Liver (tissue), 9 donors: ENCODE results near the gene LGR5. TPM values are rescaled to one million over a fixed set of nuclear protein-coding genes. Genes with fewer than 3 reads are reported as not detected.
A peak's percentile ranks its signal among the peaks of the same experiment; 100 is the strongest.

Experiments
- DNase-seq: peaks from one replicate; pipeline ENCODE4 v3.0.0-alpha.2; 2017; ENCODE audit warnings: low spot score
- H3K27ac ChIP-seq, 2 donors: one replicate each; pipeline ENCODE4 v1.7.0; 2013; ENCODE audit warnings: inconsistent platforms in 2 of 2, low read length in 2 of 2, control low read depth in 1 of 2, low read depth in 1 of 2, mild to moderate bottlenecking in 1 of 2
- H3K27me3 ChIP-seq, 4 donors: one replicate each; pipeline versions ENCODE4 v1.6.1 to v1.7.0; 2013; ENCODE audit warnings: low read length in 3 of 4, inconsistent platforms in 1 of 4, mild to moderate bottlenecking in 1 of 4, moderate library complexity in 1 of 4; ENCODE audit not compliant: control insufficient read depth in 4 of 4, insufficient read depth in 4 of 4
- H3K36me3 ChIP-seq, 4 donors: one replicate each; pipeline versions ENCODE4 v1.6.1 to v1.7.0; 2013; ENCODE audit warnings: low read length in 3 of 4, mild to moderate bottlenecking in 3 of 4, low read depth in 1 of 4, moderate library complexity in 1 of 4; ENCODE audit not compliant: control insufficient read depth in 4 of 4, insufficient read depth in 3 of 4
- H3K4me1 ChIP-seq, 4 donors: one replicate each; pipeline versions ENCODE4 v1.6.1 to v1.7.0; 2013; ENCODE audit warnings: low read length in 3 of 4, mild to moderate bottlenecking in 3 of 4, moderate library complexity in 1 of 4; ENCODE audit not compliant: control insufficient read depth in 4 of 4, insufficient read depth in 4 of 4
- H3K4me3 ChIP-seq, 3 donors: one replicate each; pipeline versions ENCODE4 v1.6.1 to v1.7.0; 2013; ENCODE audit warnings: low read length in 3 of 3, control low read depth in 1 of 3, low read depth in 1 of 3, mild to moderate bottlenecking in 1 of 3
- H3K9ac ChIP-seq, 2 donors: one replicate each; pipeline ENCODE4 v1.7.0; 2013; ENCODE audit warnings: low read length in 2 of 2, mild to moderate bottlenecking in 2 of 2, moderate library complexity in 2 of 2, control low read depth in 1 of 2, low read depth in 1 of 2
- H3K9me3 ChIP-seq, 4 donors: one replicate each; pipeline versions ENCODE4 v1.6.1 to v1.7.0; 2013; ENCODE audit warnings: low read length in 3 of 4; ENCODE audit not compliant: control insufficient read depth in 4 of 4
- ATF3 ChIP-seq: IDR thresholded peaks from 2 replicates; pipeline ENCODE4 v1.6.1; 2016; ENCODE audit warnings: antibody characterized with exemption
- CTCF ChIP-seq: fragments of 150-350 bp; IDR thresholded peaks from 2 replicates; pipeline ENCODE4 v1.5.1; 2017; ENCODE audit warnings: improper control_type of control experiment, low read depth, low read length; ENCODE audit not compliant: missing input control
- EGR1 ChIP-seq, 2 donors: IDR thresholded peaks; 2 replicates each; pipeline ENCODE4 v1.6.1; 2016 to 2018; ENCODE audit warnings: antibody characterized with exemption in 2 of 2, low read depth in 2 of 2
- FOXA1 ChIP-seq: IDR thresholded peaks from 2 replicates; pipeline ENCODE4 v1.6.1; 2016; ENCODE audit warnings: antibody characterized with exemption
- FOXA2 ChIP-seq: IDR thresholded peaks from 2 replicates; pipeline ENCODE4 v1.6.1; 2016; ENCODE audit warnings: antibody characterized with exemption
- GABPA ChIP-seq, 2 donors: IDR thresholded peaks in 1 of 2; conservative IDR thresholded peaks in 1 of 2; 2 replicates each; pipeline ENCODE4 v1.6.1; 2016; ENCODE audit warnings: antibody characterized with exemption in 2 of 2, mild to moderate bottlenecking in 1 of 2, moderate library complexity in 1 of 2
- HNF4A ChIP-seq, 2 donors: conservative IDR thresholded peaks; 2 replicates each; pipeline ENCODE4 v1.6.1; 2016; ENCODE audit warnings: antibody characterized with exemption in 2 of 2, mild to moderate bottlenecking in 2 of 2
- JUND ChIP-seq, 2 donors: IDR thresholded peaks; 2 replicates each; pipeline ENCODE4 v1.6.1; 2016; ENCODE audit warnings: antibody characterized with exemption in 2 of 2
- RAD21 ChIP-seq, 2 donors: IDR thresholded peaks; 2 replicates each; pipeline ENCODE4 v1.6.1; 2016; ENCODE audit warnings: antibody characterized with exemption in 2 of 2, mild to moderate bottlenecking in 2 of 2
- REST ChIP-seq: IDR thresholded peaks from 2 replicates; pipeline ENCODE4 v1.6.1; 2016; ENCODE audit warnings: antibody characterized with exemption, mild to moderate bottlenecking
- RXRA ChIP-seq, 2 donors: IDR thresholded peaks; 2 replicates each; pipeline ENCODE4 v1.6.1; 2017 to 2018; ENCODE audit warnings: antibody characterized with exemption in 2 of 2, mild to moderate bottlenecking in 1 of 2
- TAF1 ChIP-seq: conservative IDR thresholded peaks from 2 replicates; pipeline ENCODE4 v1.6.1; 2016; ENCODE audit warnings: antibody characterized with exemption, mild to moderate bottlenecking
- YY1 ChIP-seq: IDR thresholded peaks from 2 replicates; pipeline ENCODE4 v1.6.1; 2016; ENCODE audit warnings: antibody characterized with exemption, mild to moderate bottlenecking
- ZBTB33 ChIP-seq: IDR thresholded peaks from 2 replicates; pipeline ENCODE4 v1.6.1; 2016; ENCODE audit warnings: antibody characterized with exemption
- WGBS: extraction: QIAGEN DNeasy Blood & Tissue Kit; methylation state at CpG from one replicate; pipeline ENCODE4 v1.1.7; 2013; 5-methylcytosine and 5-hydroxymethylcytosine counted together
- polyA plus RNA-seq, 2 donors: library from polyadenylated mRNA; stranded (reverse) in 1 of 2; unstranded in 1 of 2; fragments of 200-250 nt in 1 of 2; fragments of >200 nt in 1 of 2; fragmentation: Nextera tagmentation in 1 of 2; extraction: Ambion mirVana in 1 of 2; gene quantifications; one replicate each; pipeline versions ENCODE4 v1.2.1 to v1.2.3, GENCODE V29; 2013 to 2015
- total RNA-seq, 2 donors: library from RNA; depleted of rRNA; stranded (reverse); fragments of >200 nt; gene quantifications; one replicate each; pipeline ENCODE4 v1.2.3, GENCODE V29; 2014
- donor health status: healthy.
- donor health status: healthy.
- donor health status: healthy.
- donor health status: healthy.
- donor health status: healthy.

The LGR5 gene
- total and polyA plus RNA-seq, 4 donors = 0.17 to 0.99 (median 0.82) TPM

- no peak for TF ChIP-seq ATF3
- no peak for TF ChIP-seq YY1
- TF ChIP-seq RAD21 (IDR thresholded peaks at IDR 0.05) = no peak
- no peak for TF ChIP-seq EGR1 (IDR thresholded peaks at IDR 0.05; ENCODE audit: low read depth in 2 of 2)
- no peak for TF ChIP-seq JUND (IDR thresholded peaks at IDR 0.05)
- no peak for TF ChIP-seq RXRA (IDR thresholded peaks at IDR 0.05)
- TF ChIP-seq FOXA1 = no peak
- no peak for TF ChIP-seq CTCF
- TF ChIP-seq REST = no peak
- H3K27me3 ChIP-seq = no peaks in the 10 kb centered on the region
- no peak overlapping the region for H3K27ac ChIP-seq
- DNase-seq = no peak
- H3K9me3 ChIP-seq = no peaks in the 10 kb centered on the region
- H3K4me3 ChIP-seq = no peak overlapping the region
- peaks cover 0 to 7% (median 3%) of the 10 kb centered on the region in 4 donors for H3K4me1 ChIP-seq
- H3K36me3 ChIP-seq = peaks cover 0 to 5% (median 2%) of the 10 kb centered on the region in 4 donors
- WGBS = 83% methylated on average over 10 of the region's 10 CpGs
- H3K9ac ChIP-seq = no peak overlapping the region
These were observed 163.4 kb downstream of the LGR5 start for GRCh38 chr12:71602761-71603577.

- DNase-seq = no peak
- peaks cover 0 to 19% (median 13%) of the 10 kb centered on the region in 4 donors for H3K36me3 ChIP-seq
- WGBS = 49% methylated on average over 3 of the region's 3 CpGs
These were observed 165.4 kb downstream of the LGR5 start for GRCh38 chr12:71605039-71605438.

More at GRCh38 chr12:71605039-71605438, 165.4 kb downstream of the LGR5 start:
- H3K4me3 ChIP-seq = no peak overlapping the region
- H3K9ac ChIP-seq = no peak overlapping the region
- TF ChIP-seq TAF1 = no peak
- no peak for TF ChIP-seq ZBTB33
- TF ChIP-seq FOXA2 = peak; percentile 26
- TF ChIP-seq YY1 = no peak
- no peak for TF ChIP-seq RXRA (IDR thresholded peaks at IDR 0.05)
- no peak for TF ChIP-seq GABPA (IDR thresholded peaks at IDR 0.05 in 1 of 2, conservative IDR thresholded peaks at IDR 0.05 in 1 of 2)
- no peak for TF ChIP-seq JUND (IDR thresholded peaks at IDR 0.05)
- TF ChIP-seq HNF4A (conservative IDR thresholded peaks at IDR 0.05) = no peak
- H3K27ac ChIP-seq = no peak overlapping the region
- peaks cover 0 to 7% (median 3%) of the 10 kb centered on the region in 4 donors for H3K4me1 ChIP-seq
- H3K27me3 ChIP-seq = no peaks in the 10 kb centered on the region
- no peaks in the 10 kb centered on the region for H3K9me3 ChIP-seq
